T-helper 2 cell treated with Interferon-gamma antibody and Interleukin-4, amounts not matched to agents 100 ng/mL and 5 ng/mL, for 36 hours (primary cell): ENCODE measurements around the gene TDP2. TPM values are rescaled to one million over a fixed set of nuclear protein-coding genes. Genes with fewer than 3 reads are reported as not detected.
"Not testable (repeated sequence)": the region's sequence is repeated elsewhere in the genome, so short reads cannot be mapped to it uniquely, and the experiment has no call there.

Experiments
- intact Hi-C: fragments of 100-400 bp; cut with micrococcal nuclease; formaldehyde crosslinking; loops from one replicate; pipeline ENCODE4 v1.15.1; 2023
- total RNA-seq: library from RNA; stranded (reverse); gene quantifications from 2 replicates; pipeline ENCODE4 v1.2.3, GENCODE V29; 2022

The TDP2 gene
- total RNA-seq, 1 donor from 2014 or later, result 46.5 TPM

GRCh38 chr6:24683297-24684296 lies 16.9 kb upstream of the TDP2 start:
- intact Hi-C loops, result no loop called here

- intact Hi-C loops, result no loop called here
Measured at GRCh38 chr6:24680582-24680981, 13.9 kb upstream of the TDP2 start.

- intact Hi-C loops, result not testable (repeated sequence)
Measured at GRCh38 chr6:24678792-24679352, 12.2 kb upstream of the TDP2 start.

DNA sequence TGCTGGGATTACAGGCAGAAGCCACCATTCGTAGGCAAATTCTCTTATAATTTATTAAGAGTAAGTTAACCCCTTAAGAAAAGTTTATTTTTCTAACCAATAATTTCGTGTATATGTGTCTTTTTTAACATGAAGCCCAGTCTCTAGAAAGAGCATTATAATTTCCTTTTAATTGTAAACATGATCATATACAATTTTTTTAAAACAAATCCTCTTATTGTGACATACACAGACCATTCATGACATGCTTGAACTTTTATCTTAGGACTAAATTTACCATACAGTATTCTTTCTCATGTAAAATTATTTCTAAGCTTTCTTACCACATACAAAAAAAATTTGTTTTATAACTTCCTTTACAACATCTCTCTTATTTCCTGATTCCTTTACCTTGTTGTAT lies 6.9 kb upstream of the TDP2 start:
- intact Hi-C loops, result no loop called here

DNA sequence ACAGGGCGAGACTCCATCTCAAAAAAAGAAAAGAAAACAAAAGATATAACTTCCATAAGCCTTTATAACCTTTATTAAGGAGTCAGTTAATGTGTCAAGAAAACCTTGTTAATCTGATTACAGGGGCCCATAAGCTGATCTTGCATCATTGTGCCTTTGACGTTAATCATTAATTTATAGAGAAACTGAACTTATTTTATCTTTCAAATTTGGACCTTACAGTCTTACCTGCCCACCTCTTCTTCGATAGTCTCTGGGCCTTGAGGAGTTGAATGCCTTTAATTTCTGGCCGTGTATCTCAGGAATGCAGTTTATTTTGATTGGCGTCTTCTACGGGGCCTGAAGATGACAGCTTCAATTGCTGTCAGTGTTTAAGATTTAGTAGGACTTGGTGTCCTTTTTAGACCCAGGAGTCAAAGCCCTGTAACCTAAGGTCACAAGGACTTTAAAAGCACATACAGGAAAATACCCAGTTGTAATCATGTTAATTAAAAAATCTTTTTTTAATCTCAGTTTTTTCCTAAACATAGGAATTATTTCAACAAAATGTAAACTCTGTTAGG lies 6.0 kb upstream of the TDP2 start:
- intact Hi-C loops, result no loop called here

GRCh38 chr6:24671077-24671476 lies 4.4 kb upstream of the TDP2 start:
- intact Hi-C loops, result not testable (repeated sequence)

- intact Hi-C loops, result not testable (repeated sequence)
Measured at GRCh38 chr6:24670492-24670891, 3.8 kb upstream of the TDP2 start.

DNA sequence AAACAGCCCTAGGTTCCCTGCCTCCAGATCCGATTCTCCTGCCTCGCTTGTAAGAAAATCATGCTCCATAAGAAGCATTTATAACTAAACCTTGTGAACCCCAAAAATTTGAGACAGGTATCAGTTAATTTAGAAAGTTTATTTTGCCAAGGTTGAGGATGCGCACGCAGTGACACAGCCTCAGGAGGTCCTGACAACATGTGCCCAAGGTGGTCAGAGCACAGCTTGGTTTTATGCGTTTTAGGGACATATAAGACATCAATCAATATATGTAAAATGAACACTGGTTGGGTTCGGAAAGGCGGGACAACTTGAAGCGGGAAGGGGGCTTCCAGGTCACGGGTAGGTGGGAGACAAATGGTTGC lies 2.3 kb upstream of the TDP2 start:
- intact Hi-C loops, result no loop called here

DNA sequence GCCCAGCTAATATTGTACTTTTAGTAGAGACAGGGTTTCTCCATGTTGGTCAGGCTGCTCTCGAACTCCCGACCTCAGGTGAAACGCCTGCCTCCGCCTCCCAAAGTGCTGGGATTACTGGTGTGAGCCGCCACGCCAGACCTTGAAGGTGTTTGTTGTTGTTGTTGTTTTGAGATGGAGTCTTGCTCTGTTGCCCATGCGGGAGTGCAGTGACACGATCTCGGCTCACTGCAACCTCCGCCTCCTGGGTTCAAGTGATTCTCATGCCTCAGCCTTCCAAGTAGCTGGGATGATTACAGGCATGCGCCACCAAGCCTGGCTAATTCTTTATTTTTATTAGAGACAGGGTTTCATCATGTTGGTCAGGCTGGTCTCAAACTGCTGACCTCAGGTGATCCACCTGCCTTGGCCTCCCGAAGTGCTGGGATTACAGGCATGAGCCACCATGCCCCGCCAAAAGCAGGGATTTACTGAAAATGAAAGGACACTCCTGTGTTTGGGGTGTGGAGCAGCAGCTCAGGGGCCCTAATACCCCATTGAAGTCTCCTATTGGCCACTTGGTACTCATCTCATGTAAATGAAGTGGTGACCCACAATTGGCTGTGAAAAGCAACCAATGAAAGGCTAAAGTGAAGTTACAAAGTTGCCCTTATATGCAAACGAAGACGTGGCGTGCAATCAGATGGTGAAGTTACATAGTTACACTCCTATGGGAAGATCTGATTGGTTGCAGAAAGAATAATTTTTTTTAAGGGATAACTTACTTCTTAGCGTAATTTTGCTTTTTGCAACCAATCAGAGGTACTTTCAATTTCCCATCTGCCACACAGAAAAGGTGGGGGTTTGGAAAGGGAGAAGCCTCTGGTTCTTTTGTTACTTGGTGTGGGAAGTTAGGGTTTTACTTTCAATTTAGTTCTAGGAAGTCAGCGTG lies 1.6 kb upstream of the TDP2 start:
- intact Hi-C loops, result not testable (repeated sequence)

- intact Hi-C loops, result loop anchor here (1.0 kb wide), 1 partner anchor 107 kb away; the partner anchor contains the start of gene GMNN
Measured at GRCh38 chr6:24667378-24667803, 692 bp upstream of the TDP2 start.

GRCh38 chr6:24666097-24666640 lies 530 bp downstream of the TDP2 start:
- intact Hi-C loops, result loop anchor here (1.0 kb wide), 2 partner anchors 20 to 55 kb away; partner anchors contain the start of gene KIAA0319

- intact Hi-C loops, result no loop called here
Measured at GRCh38 chr6:24664046-24664987, 2.4 kb downstream of the TDP2 start.

DNA sequence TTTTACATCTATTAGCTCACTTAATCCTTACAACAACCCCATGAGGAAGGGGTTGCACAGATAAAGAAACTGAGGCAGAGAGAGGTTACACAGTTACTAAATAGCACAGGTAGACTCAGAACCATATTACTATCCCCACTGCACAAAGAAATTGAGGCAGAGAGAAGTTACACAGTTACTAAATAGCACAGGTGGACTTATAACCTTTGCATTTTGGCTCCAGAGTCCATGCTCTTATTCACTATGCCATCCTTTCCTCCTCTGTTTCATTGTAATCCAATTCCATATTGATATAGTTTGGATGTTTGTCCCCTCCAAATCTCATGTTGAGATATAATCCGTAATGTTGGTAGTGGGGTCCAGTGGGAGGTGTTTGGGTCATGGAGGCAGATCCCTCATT lies 3.5 kb downstream of the TDP2 start:
- intact Hi-C loops, result no loop called here

DNA sequence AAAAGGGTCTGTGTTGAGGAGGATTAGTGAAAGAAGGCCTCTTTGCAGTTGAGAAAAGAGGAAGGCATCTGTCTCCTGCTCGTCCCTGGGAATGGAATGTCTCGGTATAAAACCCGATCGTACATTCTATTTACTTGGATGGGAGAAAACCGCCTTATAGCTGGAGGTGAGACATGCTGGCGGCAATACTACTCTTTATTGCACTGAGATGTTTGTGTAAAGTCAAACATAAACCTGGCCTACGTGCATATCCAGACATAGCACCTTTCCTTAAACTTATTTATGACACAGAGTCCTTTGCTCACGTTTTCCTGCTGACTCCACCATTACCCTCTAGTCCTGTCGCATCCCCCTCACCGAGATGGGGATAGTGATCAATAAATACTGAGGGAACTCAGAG lies 4.5 kb downstream of the TDP2 start:
- intact Hi-C loops, result no loop called here

GRCh38 chr6:24661759-24662158 lies 4.9 kb downstream of the TDP2 start:
- intact Hi-C loops, result not testable (repeated sequence)

DNA sequence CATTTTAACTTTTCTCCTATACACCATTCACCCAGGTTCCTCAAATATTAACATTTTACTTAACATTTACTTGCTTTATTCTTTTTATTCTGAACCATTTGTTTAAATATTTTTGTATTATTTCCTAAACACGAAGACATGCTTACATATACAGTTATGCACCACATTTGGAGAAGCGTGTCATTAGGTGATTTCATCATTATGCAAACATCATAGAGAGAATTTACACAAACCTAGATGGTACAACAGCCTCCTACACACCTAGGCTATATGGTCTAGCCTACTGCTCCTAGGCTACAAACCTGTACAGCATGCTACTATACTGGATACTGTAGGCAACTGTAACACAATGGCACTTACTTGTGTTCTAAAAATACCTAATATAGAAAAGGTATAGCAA lies 6.6 kb downstream of the TDP2 start:
- intact Hi-C loops, result no loop called here

- intact Hi-C loops, result no loop called here
Measured at GRCh38 chr6:24659561-24659960, 7.1 kb downstream of the TDP2 start.

GRCh38 chr6:24658573-24659560 lies 7.8 kb downstream of the TDP2 start:
- intact Hi-C loops, result no loop called here

DNA sequence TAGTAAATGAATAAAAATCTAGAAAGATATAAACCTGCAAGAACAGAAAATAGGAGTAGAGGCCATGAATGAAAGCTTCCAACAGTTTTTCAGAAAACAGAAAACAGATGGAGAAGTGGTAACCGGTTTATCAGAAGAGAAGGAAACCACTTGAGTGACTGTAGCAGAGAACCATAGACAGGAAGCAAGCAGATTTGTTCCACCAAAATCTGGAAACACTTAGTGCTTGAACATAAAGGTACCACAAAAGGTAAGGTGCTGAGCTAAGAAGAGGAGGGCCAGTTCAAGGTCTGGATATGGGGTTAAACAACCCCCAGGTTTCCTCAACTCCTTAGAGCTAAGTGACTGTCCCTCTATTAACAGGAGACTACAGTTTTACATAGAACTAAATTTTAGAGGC lies 11.5 kb downstream of the TDP2 start:
- intact Hi-C loops, result no loop called here
